C4-2B (cell line): Measurements from ENCODE around the gene PXYLP1.

ENCODE experiments used
- H3K27ac ChIP-seq: fragments of 450-650 bp; 2 replicates; pipeline ENCODE4 v1.5.1; 2017
- CTCF ChIP-seq: fragments of 450-650 bp; conservative IDR thresholded peaks from 2 replicates; pipeline ENCODE4 v1.5.1; 2017; ENCODE audit warnings: mild to moderate bottlenecking
- ZFX ChIP-seq: fragments of 450-650 bp; IDR thresholded peaks from 2 replicates; pipeline ENCODE4 v1.6.1; 2017

PXYLP1 gene

GRCh38 chr3:141343865-141344271 lies 112.2 kb downstream of the PXYLP1 start:
- TF ChIP-seq ZFX, result no peak
- TF ChIP-seq CTCF, result no peak
- H3K27ac ChIP-seq, result no peak overlapping the region
